PC-9 (cell line): ENCODE results near the gene CCNO. TPM values are rescaled to one million over a fixed set of nuclear protein-coding genes. Genes with fewer than 3 reads are reported as not detected.

Experiments used
- BruUV-seq: library from RNA; stranded (reverse); fragments of 400-500 nt; replicated peaks from 2 replicates; lab custom pipeline; 2021; lab: Mats Ljungman, UMichigan
- CTCF ChIA-PET: fragments of 300-600 bp; sonication (Branson Sonifier 250); formaldehyde crosslinking; loops from one replicate; lab custom pipeline; 2022; ENCODE audit warnings: antibody characterized with exemption; lab: Charles Lee
- POLR2A ChIA-PET: fragments of 300-600 bp; sonication (Branson Sonifier 250); formaldehyde crosslinking; loops from one replicate; lab custom pipeline; 2022; ENCODE audit warnings: antibody characterized with exemption; ENCODE audit not compliant: unreplicated experiment; lab: Charles Lee
- DNase-seq, 2 experiments: peaks; one replicate each; pipeline versions ENCODE4 v3.0.0 to v3.0.0-alpha.2; 2015 to 2022; ENCODE audit warnings: mixed read lengths in 1 of 2
- H2AFZ ChIP-seq: fragments of 200-600 bp; sonication (generic); 2 replicates; pipeline ENCODE4 v1.8.1; 2017; ENCODE audit warnings: antibody characterized with exemption
- H3F3A ChIP-seq: fragments of 200-600 bp; sonication (generic); 2 replicates; pipeline ENCODE4 v1.8.1; 2017; ENCODE audit warnings: antibody characterized with exemption, mild to moderate bottlenecking, low read depth; ENCODE audit not compliant: insufficient read depth
- H3K27ac ChIP-seq: fragments of 200-600 bp; sonication (generic); 2 replicates; pipeline ENCODE4 v1.6.1; 2016; ENCODE audit warnings: mixed run types
- H3K27me3 ChIP-seq: fragments of 200-600 bp; sonication (generic); 2 replicates; pipeline ENCODE4 v1.6.1; 2016; ENCODE audit warnings: low read depth, mixed run types; ENCODE audit not compliant: insufficient read depth
- H3K36me3 ChIP-seq: fragments of 200-600 bp; sonication (generic); 2 replicates; pipeline ENCODE4 v1.6.1; 2016; ENCODE audit warnings: low read depth, mixed run types
- H3K4me1 ChIP-seq: fragments of 200-600 bp; sonication (generic); replicated peaks from 2 replicates; pipeline ENCODE4 v1.6.1; 2016; ENCODE audit warnings: mixed run types; ENCODE audit not compliant: insufficient read depth
- H3K4me2 ChIP-seq: fragments of 200-600 bp; sonication (generic); 2 replicates; pipeline ENCODE4 v1.6.1; 2017; ENCODE audit warnings: mixed run types
- H3K4me3 ChIP-seq: fragments of 200-600 bp; sonication (generic); 2 replicates; pipeline ENCODE4 v1.6.1; 2016; ENCODE audit warnings: mixed run types
- H3K79me2 ChIP-seq: fragments of 200-600 bp; sonication (generic); 2 replicates; pipeline ENCODE4 v1.6.1; 2017; ENCODE audit warnings: low read depth, mixed run types
- H3K9me2 ChIP-seq: fragments of 200-600 bp; sonication (generic); 2 replicates; pipeline ENCODE4 v1.8.1; 2017; ENCODE audit warnings: mild to moderate bottlenecking; ENCODE audit not compliant: insufficient read depth
- H3K9me3 ChIP-seq: fragments of 200-600 bp; sonication (generic); 2 replicates; pipeline ENCODE4 v1.8.1; 2016; ENCODE audit warnings: low read depth; ENCODE audit not compliant: insufficient read depth
- H4K20me1 ChIP-seq: fragments of 200-600 bp; sonication (generic); 2 replicates; pipeline ENCODE4 v1.8.1; 2017; ENCODE audit not compliant: insufficient read depth
- CTCF ChIP-seq: fragments of 200-600 bp; sonication (generic); conservative IDR thresholded peaks from 2 replicates; pipeline ENCODE4 v1.6.1; 2017; ENCODE audit warnings: mixed run types, antibody characterized with exemption, mild to moderate bottlenecking, moderate library complexity
- EZH2 ChIP-seq: fragments of 200-600 bp; sonication (generic); IDR thresholded peaks from 2 replicates; pipeline ENCODE4 v1.8.0; 2017; ENCODE audit warnings: antibody characterized with exemption, low read depth
- intact Hi-C: fragments of 100-400 bp; cut with micrococcal nuclease; formaldehyde crosslinking; loops from one replicate; pipeline ENCODE4 v1.10.0; 2022; ENCODE audit not compliant: unreplicated experiment
- total RNA-seq: library from RNA; stranded (reverse); gene quantifications from 2 replicates; pipeline ENCODE4 v1.2.3, GENCODE V29; 2021

Gene CCNO
- total RNA-seq, 1 experiment from 2014 or later = 4.7 TPM

GRCh38 chr5:55231029-55231918 is 2.1 kb downstream of the CCNO start:
- ChIA-PET CTCF (interaction anchor here (1.4 kb wide), 1 partner anchor 44 kb away, joined by 7 read pairs; no protein-coding TSS in a partner anchor), POLR2A (interaction anchor here (0.6 kb wide), 1 partner anchor 535 kb away, joined by 12 read pairs; no protein-coding TSS in a partner anchor)
- H3K4me3 ChIP-seq = peak overlapping the region; percentile 89
- no peak overlapping the region for H3K27ac ChIP-seq
- H3K9me3 ChIP-seq = no peaks in the 10 kb centered on the region
- H3F3A ChIP-seq = peaks cover 29% of the 10 kb centered on the region
- H3K9me2 ChIP-seq = no peaks in the 10 kb centered on the region
- DNase-seq = peak in 1 of 2 experiments; percentile 37
- H3K4me2 ChIP-seq = peak overlapping the region; percentile 97
- H3K79me2 ChIP-seq = no peaks in the 10 kb centered on the region
- no peaks in the 10 kb centered on the region for H4K20me1 ChIP-seq
- no peak for TF ChIP-seq CTCF
- no peak for TF ChIP-seq EZH2
- BruUV-seq = no TSS peak
- intact Hi-C loops = no loop called here
- H2AFZ ChIP-seq = peak overlapping the region; percentile 97
- H3K27me3 ChIP-seq = no peaks in the 10 kb centered on the region
- no peaks in the 10 kb centered on the region for H3K36me3 ChIP-seq
- H3K4me1 ChIP-seq = peaks cover 23% of the 10 kb centered on the region

GRCh38 chr5:55230086-55230629 is 3.2 kb downstream of the CCNO start:
- Histone ChIP-seq H3K27ac (no peak overlapping the region), H3K9me2 (no peaks in the 10 kb centered on the region), H3K4me2 (peak overlapping the region; percentile 97; the same call in 1 of the 2 replicates), H3K4me1 (peaks cover 23% of the 10 kb centered on the region), H3F3A (peaks cover 26% of the 10 kb centered on the region), H2AFZ (no peak overlapping the region), H3K79me2 (no peaks in the 10 kb centered on the region), H3K4me3 (no peak overlapping the region), H3K27me3 (no peaks in the 10 kb centered on the region), H4K20me1 (no peaks in the 10 kb centered on the region), H3K36me3 (no peaks in the 10 kb centered on the region), H3K9me3 (no peaks in the 10 kb centered on the region)
- no TSS peak for BruUV-seq
- intact Hi-C loops = no loop called here
- POLR2A ChIA-PET = no interaction called here
- DNase-seq = no peak
- no peak for TF ChIP-seq EZH2
- no peak for TF ChIP-seq CTCF
- CTCF ChIA-PET = no interaction called here

GRCh38 chr5:55227664-55228430 is 5.6 kb downstream of the CCNO start:
- peak overlapping the region; percentile 83 for H3K4me2 ChIP-seq
- H3K9me3 ChIP-seq = no peaks in the 10 kb centered on the region
- H4K20me1 ChIP-seq = no peaks in the 10 kb centered on the region
- H3K36me3 ChIP-seq = no peaks in the 10 kb centered on the region
- H3F3A ChIP-seq = peaks cover 14% of the 10 kb centered on the region; the same call in 1 of the 2 replicates
- intact Hi-C loops = loop anchor here (2.0 kb wide), 1 partner anchor 55 kb away; the partner anchor contains the start of gene CDC20B
- peaks cover 14% of the 10 kb centered on the region for H3K4me1 ChIP-seq
- no peaks in the 10 kb centered on the region for H3K27me3 ChIP-seq
- no peak for DNase-seq
- no peak overlapping the region for H3K27ac ChIP-seq
- peak overlapping the region; percentile 80 for H3K4me3 ChIP-seq
- TF ChIP-seq CTCF (no peak), EZH2 (no peak)
- ChIA-PET POLR2A (no interaction called here), CTCF (no interaction called here)
- BruUV-seq = TSS peak; percentile 26
- peak overlapping the region; percentile 94 for H2AFZ ChIP-seq
- H3K9me2 ChIP-seq = no peaks in the 10 kb centered on the region
- H3K79me2 ChIP-seq = no peaks in the 10 kb centered on the region
